Activated CD8-positive, alpha-beta T cell treated with anti-CD3 and anti-CD28 coated beads for 36 hours (primary cell): ENCODE measurements around the gene LSM4. TPM values are rescaled to one million over a fixed set of nuclear protein-coding genes. Genes with fewer than 3 reads are reported as not detected.

Experiments
- ATAC-seq: fragments of 200-7000 bp; cut with Tn5 transposase; one replicate; pipeline ENCODE4 v1.10.0; 2021; ENCODE audit warnings: mild to moderate bottlenecking, moderate library complexity
- CTCF ChIA-PET: fragments of 350-600 bp; sonication (Branson Sonifier 250); formaldehyde crosslinking; loops from one replicate; lab custom pipeline; 2021; ENCODE audit warnings: antibody characterized with exemption; lab: Charles Lee
- POLR2A ChIA-PET: fragments of 350-600 bp; sonication (Branson Sonifier 250); formaldehyde crosslinking; loops from one replicate; lab custom pipeline; 2021; ENCODE audit warnings: antibody characterized with exemption; lab: Charles Lee
- DNase-seq: peaks from one replicate; pipeline ENCODE4 v3.0.0-alpha.2; 2020
- H3K27ac Mint-ChIP-seq: one replicate; pipeline ENCODE4 v1.8.0; 2021; ENCODE audit warnings: mild to moderate bottlenecking, mixed read lengths
- H3K27me3 Mint-ChIP-seq: one replicate; pipeline ENCODE4 v1.8.0; 2021; ENCODE audit warnings: mixed read lengths
- H3K36me3 Mint-ChIP-seq: one replicate; pipeline ENCODE4 v1.8.0; 2021; ENCODE audit warnings: low read depth, mixed read lengths
- H3K4me1 Mint-ChIP-seq: one replicate; pipeline ENCODE4 v1.8.0; 2021; ENCODE audit warnings: low read depth, mixed read lengths
- H3K4me3 Mint-ChIP-seq: one replicate; pipeline ENCODE4 v1.8.0; 2021; ENCODE audit warnings: mild to moderate bottlenecking, moderate library complexity, mixed read lengths
- H3K9me3 Mint-ChIP-seq: one replicate; pipeline ENCODE4 v1.8.0; 2021; ENCODE audit warnings: mixed read lengths
- CTCF ChIP-seq: fragments of 200-600 bp; IDR thresholded peaks from one replicate; pipeline ENCODE4 v1.8.0; 2022; ENCODE audit warnings: antibody characterized with exemption, mild to moderate bottlenecking
- intact Hi-C: fragments of 100-400 bp; cut with micrococcal nuclease; formaldehyde crosslinking; loops from one replicate; pipeline ENCODE4 v1.10.0; 2022
- total RNA-seq, 2 experiments: library from RNA; stranded (reverse); gene quantifications; one replicate each; pipeline ENCODE4 v1.2.3, GENCODE V29; 2021

The LSM4 gene
- total RNA-seq, 2 experiments from 2014 or later = 426 to 433 TPM

- intact Hi-C loops = no loop called here
- DNase-seq (no peak), ATAC-seq (no peak)
- Mint-ChIP-seq H3K27ac (peak overlapping the region; percentile 96), H3K9me3 (no peaks in the 10 kb centered on the region), H3K27me3 (no peaks in the 10 kb centered on the region), H3K4me3 (peak overlapping the region; percentile 92), H3K36me3 (peaks cover 55% of the 10 kb centered on the region), H3K4me1 (peaks cover 39% of the 10 kb centered on the region)
- TF ChIP-seq CTCF = no peak
- CTCF ChIA-PET = interaction anchor here (0.8 to 3.4 kb wide), 6 partner anchors 11 to 28 kb away, joined by 5 to 34 read pairs (median 5); no protein-coding TSS in a partner anchor
- POLR2A ChIA-PET = interaction anchor here (1.0 to 23.1 kb wide), 6 partner anchors 12 to 28 kb away, joined by 4 to 592 read pairs (median 6); partner anchors contain the start of genes JUND and LSM4
These were observed 16.0 kb downstream of the LSM4 start for GRCh38 chr19:18306888-18307260.

- no peaks in the 10 kb centered on the region for H3K27me3 Mint-ChIP-seq
- no peaks in the 10 kb centered on the region for H3K9me3 Mint-ChIP-seq
- CTCF ChIA-PET = interaction anchor here (0.8 to 3.4 kb wide), 7 partner anchors 11 to 28 kb away, joined by 5 to 34 read pairs (median 5); no protein-coding TSS in a partner anchor
- peaks cover 55% of the 10 kb centered on the region for H3K36me3 Mint-ChIP-seq
- H3K4me3 Mint-ChIP-seq = peak overlapping the region; percentile 92
- no peak for DNase-seq
- no peak for TF ChIP-seq CTCF
- POLR2A ChIA-PET = interaction anchor here (1.0 to 23.1 kb wide), 7 partner anchors 12 to 27 kb away, joined by 4 to 592 read pairs (median 7); partner anchors contain the start of genes JUND and LSM4
- H3K27ac Mint-ChIP-seq = peak overlapping the region; percentile 96
- peaks cover 44% of the 10 kb centered on the region for H3K4me1 Mint-ChIP-seq
- intact Hi-C loops = no loop called here
- ATAC-seq = no peak
These were observed 16.5 kb downstream of the LSM4 start for GRCh38 chr19:18306209-18306887.

- ATAC-seq (peak; percentile 77), DNase-seq (peak; percentile 96)
- CTCF ChIA-PET = interaction anchor here (1.0 to 7.6 kb wide), 11 partner anchors 11 to 106 kb away, joined by 3 to 166 read pairs (median 8); partner anchors contain the start of genes JUND and LSM4
- no peaks in the 10 kb centered on the region for H3K9me3 Mint-ChIP-seq
- POLR2A ChIA-PET = interaction anchor here (0.7 to 23.1 kb wide), 11 partner anchors 13 to 538 kb away, joined by 3 to 592 read pairs (median 4); partner anchors contain the start of genes JUND and LSM4
- peak overlapping the region; percentile 92 for H3K4me3 Mint-ChIP-seq
- no peak for TF ChIP-seq CTCF
- peaks cover 46% of the 10 kb centered on the region for H3K36me3 Mint-ChIP-seq
- H3K4me1 Mint-ChIP-seq = peaks cover 40% of the 10 kb centered on the region
- intact Hi-C loops = loop anchor here (2.0 kb wide), 2 partner anchors 14 to 26 kb away; no protein-coding TSS in a partner anchor
- H3K27me3 Mint-ChIP-seq = no peaks in the 10 kb centered on the region
- peak overlapping the region; percentile 96 for H3K27ac Mint-ChIP-seq
These were observed 18.2 kb downstream of the LSM4 start for GRCh38 chr19:18304458-18305310.

GRCh38 chr19:18304208-18304457 is 18.7 kb downstream of the LSM4 start:
- Mint-ChIP-seq H3K9me3 (no peaks in the 10 kb centered on the region), H3K27me3 (no peaks in the 10 kb centered on the region), H3K27ac (peak overlapping the region; percentile 96), H3K36me3 (peaks cover 49% of the 10 kb centered on the region), H3K4me1 (peaks cover 43% of the 10 kb centered on the region), H3K4me3 (peak overlapping the region; percentile 92)
- intact Hi-C loops = loop anchor here (2.0 kb wide), 2 partner anchors 13 to 25 kb away; no protein-coding TSS in a partner anchor
- POLR2A ChIA-PET = interaction anchor here (0.9 to 23.1 kb wide), 6 partner anchors 12 to 539 kb away, joined by 3 to 592 read pairs (median 40); partner anchors contain the start of genes JUND and LSM4
- no peak for DNase-seq
- ATAC-seq = peak; percentile 2
- CTCF ChIA-PET = interaction anchor here (1.0 to 7.6 kb wide), 9 partner anchors 12 to 107 kb away, joined by 3 to 166 read pairs (median 8); partner anchors contain the start of genes JUND and LSM4
- no peak for TF ChIP-seq CTCF
